PC-3 (cell line): ENCODE measurements around the gene TBK1.

Source experiments
- CTCF ChIP-seq: fragments of 300-600 bp; sonication (generic); conservative IDR thresholded peaks from 2 replicates; pipeline ENCODE4 v1.5.1; 2017; ENCODE audit warnings: antibody characterized with exemption, low read depth, mild to moderate bottlenecking, low read length
- EZH2 ChIP-seq: fragments of 300-600 bp; sonication (generic); IDR thresholded peaks from one replicate; pipeline ENCODE4 v1.6.1; 2017; ENCODE audit warnings: antibody characterized with exemption, mild to moderate bottlenecking, low read length; ENCODE audit not compliant: unreplicated experiment

GRCh38 chr12:64496839-64497400 is 45.0 kb downstream of the TBK1 start:
- TF ChIP-seq CTCF (no peak), EZH2 (no peak)
